Effector memory CD8-positive, alpha-beta T cell (primary cell): ENCODE results near the gene CYB5D1.
"Not testable (repeated sequence)": the region's sequence is repeated elsewhere in the genome, so short reads cannot be mapped to it uniquely, and the experiment has no call there.

ENCODE experiments used
- ATAC-seq: fragments of 150-1000 bp; cut with Tn5 transposase; replicated peaks from 2 replicates; pipeline ENCODE4 v1.10.0; 2021; ENCODE audit warnings: mild to moderate bottlenecking, moderate library complexity
- DNase-seq, 3 experiments: peaks; one replicate each; pipeline ENCODE4 v3.0.0; 2021
- H3K27ac Mint-ChIP-seq, 2 donors: one replicate each; pipeline ENCODE4 v1.8.0; 2022; ENCODE audit warnings: mild to moderate bottlenecking in 2 of 2, mixed read lengths in 2 of 2, moderate library complexity in 2 of 2
- H3K27me3 Mint-ChIP-seq, 2 donors: one replicate each; pipeline ENCODE4 v1.8.0; 2022; ENCODE audit warnings: mixed read lengths in 2 of 2
- H3K36me3 Mint-ChIP-seq: one replicate; pipeline ENCODE4 v1.8.0; 2022; ENCODE audit warnings: mild to moderate bottlenecking, moderate library complexity, mixed read lengths; ENCODE audit not compliant: insufficient read depth
- H3K4me1 Mint-ChIP-seq, 2 donors: one replicate each; pipeline ENCODE4 v1.8.0; 2022; ENCODE audit warnings: low read depth in 2 of 2, mixed read lengths in 2 of 2
- H3K4me3 Mint-ChIP-seq, 2 donors: one replicate each; pipeline ENCODE4 v1.8.0; 2022; ENCODE audit warnings: mild to moderate bottlenecking in 2 of 2, mixed read lengths in 2 of 2, moderate library complexity in 2 of 2
- H3K9me3 Mint-ChIP-seq, 2 donors: one replicate each; pipeline ENCODE4 v1.8.0; 2022; ENCODE audit warnings: mixed read lengths in 2 of 2

CYB5D1 gene

DNA sequence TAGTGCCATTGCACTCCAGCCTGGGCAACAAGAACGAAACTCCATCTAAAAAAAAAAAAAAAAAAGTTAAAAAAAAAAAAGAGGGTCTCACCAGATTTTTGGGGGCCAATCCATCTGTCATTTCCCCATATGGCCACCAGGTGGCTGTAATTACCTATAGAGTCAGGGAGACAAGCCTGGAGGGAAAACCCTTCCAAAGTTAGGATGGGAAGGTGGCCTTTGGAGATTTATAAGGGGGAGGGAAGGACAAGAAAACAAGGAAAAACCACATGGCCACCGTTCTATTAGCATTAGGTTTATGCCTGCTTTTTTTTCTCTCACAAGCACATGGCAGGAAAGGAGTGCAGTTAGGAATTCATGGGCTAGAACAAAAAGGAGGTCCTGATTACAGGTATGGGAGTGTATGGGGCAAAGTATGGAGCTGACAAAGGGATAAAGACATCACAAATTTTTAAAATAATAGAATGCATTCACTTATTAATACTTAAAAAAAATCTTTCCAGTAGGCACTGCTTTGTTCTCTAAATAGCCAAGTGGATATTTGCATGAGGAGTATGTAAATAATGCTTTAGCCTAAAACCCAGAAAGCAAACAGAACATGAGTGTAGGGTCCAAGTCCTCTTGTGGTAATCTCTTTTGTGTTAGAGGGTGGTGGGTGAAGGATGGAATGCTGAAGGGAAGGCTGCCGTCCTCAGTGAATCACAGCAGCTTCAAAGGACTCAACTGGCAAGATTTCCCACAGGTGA lies 5.1 kb downstream of the CYB5D1 start:
- H3K27ac Mint-ChIP-seq: no peak overlapping the region
- DNase-seq (peak in 2 of 3 experiments; percentile 50 to 55), ATAC-seq (no peak)
- no peaks in the 10 kb centered on the region for H3K9me3 Mint-ChIP-seq
- peaks cover 11% of the 10 kb centered on the region for H3K36me3 Mint-ChIP-seq
- H3K4me3 Mint-ChIP-seq: no peak overlapping the region
- no peaks in the 10 kb centered on the region for H3K27me3 Mint-ChIP-seq
- peaks cover 16 to 18% of the 10 kb centered on the region in 2 donors for H3K4me1 Mint-ChIP-seq

DNA sequence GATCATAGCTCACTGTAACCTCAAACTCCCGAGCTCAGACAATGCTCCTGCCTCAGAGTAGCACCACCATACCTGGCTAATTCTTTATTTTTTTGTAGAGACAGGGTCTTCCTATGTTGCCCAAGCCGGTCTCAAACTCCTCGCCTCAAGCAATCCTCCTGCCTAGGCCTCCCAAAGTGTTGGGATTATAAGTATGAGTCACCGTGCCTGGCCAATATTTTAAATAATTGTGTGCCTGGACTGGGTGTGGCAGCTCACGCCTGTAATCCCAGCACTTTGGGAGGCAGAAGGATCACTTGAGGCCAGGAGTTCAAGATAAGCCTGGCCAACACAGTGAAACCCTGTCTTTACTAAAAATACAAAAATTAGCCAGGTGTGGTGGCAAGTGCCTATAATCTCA lies 6.6 kb downstream of the CYB5D1 start:
- not testable (repeated sequence) for H3K36me3 Mint-ChIP-seq, H3K9me3 Mint-ChIP-seq, DNase-seq, H3K4me3 Mint-ChIP-seq, H3K27me3 Mint-ChIP-seq, H3K27ac Mint-ChIP-seq, ATAC-seq
- H3K4me1 Mint-ChIP-seq: peaks cover 25 to 29% of the 10 kb centered on the region in 2 donors

GRCh38 chr17:7864995-7865650 lies 7.3 kb downstream of the CYB5D1 start:
- DNase-seq: no peak
- H3K27ac Mint-ChIP-seq: no peak overlapping the region
- H3K27me3 Mint-ChIP-seq: no peaks in the 10 kb centered on the region
- peaks cover 6% of the 10 kb centered on the region for H3K36me3 Mint-ChIP-seq
- H3K4me1 Mint-ChIP-seq: peaks cover 25 to 29% of the 10 kb centered on the region in 2 donors
- no peak overlapping the region for H3K4me3 Mint-ChIP-seq
- ATAC-seq: no peak
- H3K9me3 Mint-ChIP-seq: no peaks in the 10 kb centered on the region

- Mint-ChIP-seq H3K9me3 (no peaks in the 10 kb centered on the region), H3K27me3 (no peaks in the 10 kb centered on the region), H3K36me3 (no peaks in the 10 kb centered on the region), H3K4me1 (peaks cover 22 to 25% of the 10 kb centered on the region in 2 donors), H3K27ac (peak overlapping the region; percentile 79 to 86), H3K4me3 (peak overlapping the region; percentile 65 to 78)
- peak; percentile 93 for ATAC-seq
- no peak for DNase-seq
Measured at GRCh38 chr17:7867881-7868329, 10.1 kb downstream of the CYB5D1 start.

DNA sequence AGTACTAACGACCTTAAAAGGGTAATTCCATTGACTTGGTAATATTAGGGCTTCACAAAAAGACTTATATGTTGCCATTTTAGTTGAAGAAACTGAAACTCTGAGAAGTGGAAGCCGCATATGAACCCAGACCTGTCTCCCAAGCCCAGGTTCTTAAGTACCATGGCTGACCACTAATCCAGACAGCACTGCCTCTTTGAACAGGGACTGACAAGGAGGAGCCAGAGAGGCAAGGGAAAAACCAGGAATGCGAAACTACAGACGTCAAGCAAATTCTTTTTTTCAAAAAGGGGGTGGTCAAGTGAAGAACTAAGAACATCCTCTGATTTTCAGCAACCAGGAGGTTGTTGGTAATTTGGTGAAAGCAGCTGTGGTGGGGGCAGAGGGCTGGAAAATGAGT lies 15.2 kb downstream of the CYB5D1 start:
- Mint-ChIP-seq H3K4me3 (no peak overlapping the region), H3K27me3 (no peaks in the 10 kb centered on the region), H3K4me1 (peaks cover 14 to 26% of the 10 kb centered on the region in 2 donors), H3K36me3 (peaks cover 2% of the 10 kb centered on the region), H3K27ac (peak overlapping the region in 1 of 2 donors; percentile 39), H3K9me3 (no peaks in the 10 kb centered on the region)
- ATAC-seq (no peak), DNase-seq (no peak)

DNA sequence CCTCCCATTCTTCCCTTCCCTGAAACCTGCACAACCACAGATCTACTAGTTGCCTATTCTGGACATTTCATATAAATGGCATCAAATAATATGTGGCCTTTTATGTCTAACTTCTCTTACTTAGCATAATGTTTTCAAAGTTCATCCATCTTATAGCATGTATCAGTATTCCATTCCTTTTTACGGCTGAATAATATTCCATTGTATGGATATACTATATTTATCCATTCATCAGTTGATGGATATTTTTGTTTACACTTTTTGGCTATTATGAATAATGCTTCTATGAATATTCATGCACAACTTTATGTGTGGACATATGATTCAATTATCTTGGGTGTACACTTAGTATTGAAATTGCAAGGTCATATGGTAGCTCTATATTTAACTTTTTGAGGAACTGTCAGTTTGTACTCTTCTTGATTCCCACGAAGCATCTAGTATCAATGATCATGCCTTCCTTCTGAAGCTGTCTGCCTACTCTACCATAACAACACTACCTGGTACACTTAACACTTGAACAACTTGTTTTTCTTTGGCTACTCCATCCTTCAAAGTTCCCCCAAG lies 18.1 kb downstream of the CYB5D1 start:
- Mint-ChIP-seq H3K9me3 (no peaks in the 10 kb centered on the region), H3K4me1 (peaks cover 4 to 17% of the 10 kb centered on the region in 2 donors)

GRCh38 chr17:7878234-7878633 lies 20.4 kb downstream of the CYB5D1 start:
- Mint-ChIP-seq H3K4me3 (no peak overlapping the region), H3K4me1 (peaks cover 4 to 17% of the 10 kb centered on the region in 2 donors), H3K27me3 (no peaks in the 10 kb centered on the region), H3K27ac (no peak overlapping the region), H3K9me3 (no peaks in the 10 kb centered on the region), H3K36me3 (peaks cover 6% of the 10 kb centered on the region)
- ATAC-seq (no peak), DNase-seq (no peak)

More for the DNA sequence above, 18.1 kb downstream of the CYB5D1 start:
- ATAC-seq: no peak
- H3K4me3 Mint-ChIP-seq: no peak overlapping the region
- H3K27me3 Mint-ChIP-seq: no peaks in the 10 kb centered on the region
- H3K36me3 Mint-ChIP-seq: peaks cover 6% of the 10 kb centered on the region
- no peak for DNase-seq
- peak overlapping the region; percentile 11 to 12 for H3K27ac Mint-ChIP-seq

DNA sequence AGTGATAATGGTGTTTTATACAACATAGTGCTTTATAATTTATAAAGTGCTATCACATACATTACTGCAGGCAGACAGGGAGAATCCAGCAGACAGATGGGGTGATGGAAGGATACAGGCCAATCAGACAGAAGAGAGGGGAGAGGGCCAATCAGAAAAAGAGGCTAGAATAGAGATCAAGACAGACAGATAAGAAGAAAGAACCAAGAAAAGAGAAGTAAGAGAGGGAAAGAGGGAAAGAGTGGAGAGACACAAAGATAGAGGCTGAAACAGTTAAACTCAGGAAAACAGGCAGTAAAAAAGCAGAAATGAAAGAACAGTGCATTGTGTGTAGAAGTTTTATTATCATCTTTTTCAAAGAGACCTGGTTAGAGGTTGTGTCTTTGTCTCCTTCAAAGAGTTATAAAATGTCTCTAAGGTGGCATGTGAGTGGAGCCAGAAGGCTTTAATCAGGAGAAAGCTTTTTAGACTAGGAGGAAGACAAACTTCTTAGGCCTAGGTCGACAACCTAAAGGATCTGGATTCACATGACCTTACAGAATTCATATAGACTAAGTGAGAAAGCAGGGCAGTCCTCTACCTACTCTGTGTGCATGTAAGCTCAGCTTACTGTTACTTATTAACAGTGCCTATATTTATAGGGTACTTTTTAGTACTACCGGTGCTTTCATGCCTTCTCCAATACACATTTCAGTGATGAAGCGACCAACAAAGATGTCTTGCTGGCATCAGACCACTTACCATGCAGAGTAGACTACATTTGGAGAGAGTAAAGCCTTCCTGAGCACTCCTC lies 22.5 kb downstream of the CYB5D1 start:
- H3K9me3 Mint-ChIP-seq: no peaks in the 10 kb centered on the region
- H3K27ac Mint-ChIP-seq: no peak overlapping the region
- no peak overlapping the region for H3K4me3 Mint-ChIP-seq
- no peak for ATAC-seq
- H3K36me3 Mint-ChIP-seq: peaks cover 9% of the 10 kb centered on the region
- DNase-seq: no peak
- peaks cover 4 to 8% of the 10 kb centered on the region in 2 donors for H3K4me1 Mint-ChIP-seq
- no peaks in the 10 kb centered on the region for H3K27me3 Mint-ChIP-seq

DNA sequence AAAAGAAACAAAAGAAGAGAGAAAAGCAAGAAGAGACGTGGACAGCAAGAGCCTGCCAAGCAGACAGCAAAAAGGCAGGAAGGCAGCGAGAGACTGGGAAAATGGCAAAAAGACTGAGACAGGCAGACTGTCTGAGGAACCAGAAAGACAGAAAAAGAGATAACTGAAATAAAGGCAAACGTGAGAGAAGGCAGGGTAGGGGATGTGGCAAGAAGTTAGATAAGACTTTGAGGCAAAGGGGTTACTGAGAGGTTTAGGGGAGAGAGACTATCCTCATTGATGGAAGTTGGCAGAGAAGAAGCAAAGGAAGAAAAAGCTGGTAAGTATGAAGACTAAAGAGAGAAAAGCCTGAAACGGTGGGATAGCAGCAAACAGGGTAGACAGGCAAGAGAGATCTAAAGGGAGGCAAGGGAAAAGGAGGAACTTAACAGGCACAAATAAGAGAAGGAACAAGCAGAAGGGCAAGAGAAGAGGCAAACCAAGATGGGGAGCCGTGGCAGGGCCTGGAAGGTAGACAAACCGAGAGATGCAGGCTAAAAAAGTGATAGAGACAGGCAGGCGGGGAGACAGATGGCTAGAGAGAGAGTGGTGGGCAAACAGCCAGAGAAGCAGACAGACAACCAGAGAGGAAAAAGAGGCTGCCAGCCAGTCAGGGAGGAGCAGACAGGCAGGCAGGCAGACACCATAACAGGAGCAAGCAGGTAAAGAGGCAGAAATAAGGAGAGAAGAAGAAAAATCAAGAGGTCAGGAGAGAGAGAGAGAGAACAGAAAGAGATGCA lies 23.7 kb downstream of the CYB5D1 start:
- Mint-ChIP-seq H3K27ac (no peak overlapping the region), H3K9me3 (no peaks in the 10 kb centered on the region), H3K27me3 (no peaks in the 10 kb centered on the region), H3K36me3 (peaks cover 15% of the 10 kb centered on the region), H3K4me3 (no peak overlapping the region), H3K4me1 (peaks cover 3 to 6% of the 10 kb centered on the region in 2 donors)
- DNase-seq: no peak
- ATAC-seq: no peak

DNA sequence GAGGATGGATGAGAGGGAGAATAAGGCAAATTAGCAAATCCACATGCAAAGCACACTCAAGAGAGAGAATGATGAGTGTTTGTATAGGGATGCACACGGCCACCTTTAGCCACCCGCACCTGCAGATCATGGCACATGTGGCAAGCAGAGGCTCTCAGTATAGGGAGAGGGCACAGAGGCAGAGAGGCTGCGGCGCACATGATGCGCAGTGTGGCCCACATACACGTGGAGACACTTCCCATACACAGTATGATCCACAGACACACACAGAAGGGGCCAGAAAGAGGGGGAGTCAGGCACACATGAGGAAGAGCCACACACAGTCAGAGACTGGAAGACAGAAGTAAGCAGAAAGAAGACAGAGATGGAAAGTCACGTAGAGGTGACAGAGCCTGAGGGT lies 24.3 kb downstream of the CYB5D1 start:
- H3K4me1 Mint-ChIP-seq: peaks cover 0 to 8% of the 10 kb centered on the region in 2 donors
- no peaks in the 10 kb centered on the region for H3K9me3 Mint-ChIP-seq
- DNase-seq (no peak), ATAC-seq (no peak)
- H3K4me3 Mint-ChIP-seq: no peak overlapping the region
- H3K36me3 Mint-ChIP-seq: peaks cover 17% of the 10 kb centered on the region
- H3K27ac Mint-ChIP-seq: no peak overlapping the region
- H3K27me3 Mint-ChIP-seq: no peaks in the 10 kb centered on the region

DNA sequence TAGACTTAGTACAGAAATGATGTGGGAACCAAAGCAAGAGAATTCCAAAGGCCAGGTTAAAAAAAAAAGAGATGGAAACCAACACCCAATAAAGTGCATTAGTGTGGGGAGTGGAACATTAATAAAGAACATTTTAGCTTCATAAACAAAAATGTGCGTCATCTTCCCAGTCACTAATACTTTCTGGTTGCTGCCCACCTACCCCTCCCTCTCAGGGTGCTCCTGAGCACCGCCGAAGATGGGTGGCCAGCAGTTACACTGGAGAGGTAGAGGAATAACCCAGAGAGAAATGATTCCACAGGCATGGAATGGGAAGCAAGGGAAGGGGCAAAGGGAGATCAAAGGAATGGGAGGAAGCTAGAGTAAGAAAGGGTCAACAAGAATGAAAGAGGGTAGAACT lies 24.8 kb downstream of the CYB5D1 start:
- H3K4me3 Mint-ChIP-seq: no peak overlapping the region
- H3K27ac Mint-ChIP-seq: no peak overlapping the region
- ATAC-seq (no peak), DNase-seq (no peak)
- H3K27me3 Mint-ChIP-seq: no peaks in the 10 kb centered on the region
- peaks cover 17% of the 10 kb centered on the region for H3K36me3 Mint-ChIP-seq
- no peaks in the 10 kb centered on the region for H3K9me3 Mint-ChIP-seq
- peaks cover 0 to 8% of the 10 kb centered on the region in 2 donors for H3K4me1 Mint-ChIP-seq

GRCh38 chr17:7883781-7884386 lies 26.1 kb downstream of the CYB5D1 start:
- Mint-ChIP-seq H3K4me1 (peaks cover 0 to 8% of the 10 kb centered on the region in 2 donors), H3K4me3 (peak overlapping the region; percentile 57 to 65), H3K27me3 (no peaks in the 10 kb centered on the region), H3K36me3 (peaks cover 14% of the 10 kb centered on the region), H3K9me3 (no peaks in the 10 kb centered on the region), H3K27ac (no peak overlapping the region)
- no peak for ATAC-seq
- DNase-seq: peak in 2 of 3 experiments; percentile 18
